HCT116 (cell line): ENCODE measurements around the gene OR2V2. TPM values are rescaled to one million over a fixed set of nuclear protein-coding genes. Genes with fewer than 3 reads are reported as not detected.

Experiments
- ATAC-seq: fragments of 200-7000 bp; cut with Tn5 transposase; 2 replicates; pipeline ENCODE4 v1.9.1; 2020; ENCODE audit warnings: mild to moderate bottlenecking, moderate library complexity
- BruUV-seq: library from RNA; stranded (reverse); fragments of 400-500 nt; replicated peaks from 2 replicates; lab custom pipeline; 2021; lab: Mats Ljungman, UMichigan
- CTCF ChIA-PET: fragments of 300-600 bp; sonication (Branson Sonifier 250); formaldehyde crosslinking; loops from one replicate; lab custom pipeline; 2021; ENCODE audit warnings: antibody characterized with exemption; lab: Charles Lee
- POLR2A ChIA-PET: fragments of 300-600, 350-600 bp; sonication (Branson Sonifier 250); formaldehyde crosslinking; loops from one replicate; lab custom pipeline; 2021; ENCODE audit warnings: antibody characterized with exemption; lab: Charles Lee
- RAD21 ChIA-PET, 2 experiments: fragments of 300-600 bp; sonication (Branson Sonifier 250); formaldehyde crosslinking; loops; one replicate each; lab custom pipeline; 2023; ENCODE audit warnings: low total read pairs in 2 of 2; ENCODE audit not compliant: uncharacterized antibody in 2 of 2, unreplicated experiment in 2 of 2, low non-redundant PET in 1 of 2; lab: Charles Lee
- DNase-seq: peaks from one replicate; pipeline ENCODE4 v3.0.0-alpha.2; 2010; ENCODE audit warnings: low read depth, low spot score
- H2AFZ ChIP-seq: fragments of 200-600 bp; shearing (Covaris generic), sonication (generic); 2 replicates; pipeline ENCODE4 v1.6.1; 2017; ENCODE audit warnings: low read depth, mixed run types, mixed read lengths, antibody characterized with exemption, low read length; ENCODE audit not compliant: poor library complexity, severe bottlenecking
- H3K27ac ChIP-seq: 2 replicates; pipeline ENCODE4 v1.5.1; 2012; ENCODE audit warnings: low read depth, low read length
- H3K27me3 ChIP-seq: fragments of 200-600 bp; sonication (generic); 2 replicates; pipeline ENCODE4 v1.6.1; 2016; ENCODE audit warnings: mixed run types, low read length, mixed read lengths; ENCODE audit not compliant: insufficient read depth
- H3K36me3 ChIP-seq, 2 experiments: fragments of 200-500 bp in 1 of 2; fragments of 200-600 bp in 1 of 2; sonication (Bioruptor generic) in 1 of 2; sonication (generic) in 1 of 2; 2 replicates each; pipeline versions ENCODE4 v1.5.1 to v1.6.1; 2014 to 2016; ENCODE audit warnings: low read length in 2 of 2, inconsistent platforms in 1 of 2, mixed read lengths in 1 of 2, mixed run types in 1 of 2; ENCODE audit not compliant: insufficient read depth in 2 of 2, control insufficient read depth in 1 of 2
- H3K4me1 ChIP-seq, 2 experiments: fragments of 200-600 bp in 1 of 2; sonication (generic) in 1 of 2; 2 replicates each; pipeline versions ENCODE4 v1.5.1 to v1.6.1; 2012 to 2017; ENCODE audit warnings: low read length in 2 of 2, inconsistent platforms in 1 of 2, mild to moderate bottlenecking in 1 of 2, mixed read lengths in 1 of 2, mixed run types in 1 of 2, moderate library complexity in 1 of 2; ENCODE audit not compliant: insufficient read depth in 2 of 2, control insufficient read depth in 1 of 2
- H3K4me2 ChIP-seq: fragments of 200-600 bp; sonication (generic); 2 replicates; pipeline ENCODE4 v1.6.1; 2017; ENCODE audit warnings: mixed run types, low read length, mixed read lengths
- H3K4me3 ChIP-seq, 2 experiments: fragments of 200-600 bp in 1 of 2; sonication (generic) in 1 of 2; replicated peaks in 1 of 2; 2 replicates each; pipeline ENCODE4 v1.5.1; 2011 to 2016; ENCODE audit warnings: low read length in 2 of 2, control low read depth in 1 of 2, low read depth in 1 of 2, mild to moderate bottlenecking in 1 of 2, mixed read lengths in 1 of 2, mixed run types in 1 of 2
- H3K79me2 ChIP-seq: fragments of 200-600 bp; sonication (generic); 2 replicates; pipeline ENCODE4 v1.6.1; 2017; ENCODE audit warnings: mild to moderate bottlenecking, mixed run types, low read length, moderate library complexity, mixed read lengths; ENCODE audit not compliant: insufficient read depth
- H3K9ac ChIP-seq: fragments of 200-600 bp; sonication (generic); 2 replicates; pipeline ENCODE4 v1.6.1; 2016; ENCODE audit warnings: low read length, mixed read lengths
- H3K9me2 ChIP-seq: fragments of 200-600 bp; sonication (generic), shearing (Covaris generic); 2 replicates; pipeline ENCODE4 v1.6.1; 2017; ENCODE audit warnings: mixed run types, mild to moderate bottlenecking, moderate library complexity; ENCODE audit not compliant: insufficient read depth
- H3K9me3 ChIP-seq, 2 experiments: fragments of 200-500 bp in 1 of 2; fragments of 200-600 bp in 1 of 2; sonication (Bioruptor generic) in 1 of 2; sonication (generic) in 1 of 2; 2 replicates each; pipeline ENCODE4 v1.6.1; 2014 to 2017; ENCODE audit warnings: low read length in 2 of 2, mixed read lengths in 2 of 2, inconsistent platforms in 1 of 2, low read depth in 1 of 2, mild to moderate bottlenecking in 1 of 2, mixed run types in 1 of 2, moderate library complexity in 1 of 2; ENCODE audit not compliant: control insufficient read depth in 1 of 2, insufficient read depth in 1 of 2
- H4K20me1 ChIP-seq: fragments of 200-600 bp; sonication (generic), shearing (Covaris generic); 2 replicates; pipeline ENCODE4 v1.6.1; 2017; ENCODE audit warnings: mixed run types, mild to moderate bottlenecking, moderate library complexity; ENCODE audit not compliant: insufficient read depth
- ATF3 ChIP-seq: IDR thresholded peaks from 2 replicates; pipeline ENCODE4 v1.6.1; 2012
- EGR1 ChIP-seq: IDR thresholded peaks from 2 replicates; pipeline ENCODE4 v1.6.1; 2012; ENCODE audit warnings: low read depth
- ELF1 ChIP-seq: IDR thresholded peaks from 2 replicates; pipeline ENCODE4 v1.6.1; 2012; ENCODE audit warnings: low read depth, borderline replicate concordance
- FOSL1 ChIP-seq: IDR thresholded peaks from 2 replicates; pipeline ENCODE4 v1.6.1; 2012; ENCODE audit warnings: low read depth
- REST ChIP-seq: IDR thresholded peaks from 2 replicates; pipeline ENCODE4 v1.6.1; 2012; ENCODE audit warnings: low read depth
- SIN3A ChIP-seq: IDR thresholded peaks from 2 replicates; pipeline ENCODE4 v1.6.1; 2012; ENCODE audit warnings: low read depth
- SRF ChIP-seq: IDR thresholded peaks from 2 replicates; pipeline ENCODE4 v1.6.1; 2012; ENCODE audit warnings: low read depth
- TCF7L2 ChIP-seq: IDR thresholded peaks from 2 replicates; pipeline ENCODE4 v1.7.0; 2011; ENCODE audit warnings: borderline replicate concordance, inconsistent platforms; ENCODE audit not compliant: insufficient read depth, insufficient read length; ENCODE audit errors: extremely low read depth
- ZFX ChIP-seq: fragments of 450-650 bp; IDR thresholded peaks from 2 replicates; pipeline ENCODE4 v1.6.1; 2017
- intact Hi-C: fragments of 100-400 bp; cut with micrococcal nuclease; formaldehyde crosslinking; loops from 2 replicates; pipeline ENCODE4 v1.10.0; 2022
- total RNA-seq: library from RNA; stranded (reverse); gene quantifications from one replicate; pipeline ENCODE4 v1.2.1, GENCODE V29; 2021; ENCODE audit not compliant: unreplicated experiment

Gene OR2V2
- total RNA-seq, 1 experiment from 2014 or later = not detected

- TF ChIP-seq TCF7L2 (no peak), SIN3A (no peak), ELF1 (no peak), EGR1 (no peak), SRF (no peak), REST (no peak), ATF3 (no peak)
Observed at GRCh38 chr5:181151146-181151545, 3.8 kb downstream of the OR2V2 start (continued).

- no peaks in the 10 kb centered on the region for H3K4me1 ChIP-seq
- H2AFZ ChIP-seq = no peak overlapping the region
- TF ChIP-seq FOSL1 (no peak), ZFX (no peak)
- TF ChIP-seq, all 23 proteins: peak for 0
- Histone ChIP-seq H3K79me2 (no peaks in the 10 kb centered on the region), H3K4me2 (no peak overlapping the region), H3K27ac (no peak overlapping the region), H4K20me1 (no peaks in the 10 kb centered on the region), H3K9me3 (no peaks in the 10 kb centered on the region), H3K36me3 (no peaks in the 10 kb centered on the region), H3K27me3 (no peaks in the 10 kb centered on the region), H3K9ac (no peak overlapping the region), H3K9me2 (no peaks in the 10 kb centered on the region), H3K4me3 (no peak overlapping the region)
- ATAC-seq (no peak), DNase-seq (no peak)
- POLR2A ChIA-PET = no interaction called here
- RAD21 ChIA-PET = no interaction called here
- BruUV-seq = no TSS peak
- intact Hi-C loops = loop anchor here (10.0 kb wide), 1 partner anchor 108 kb away; the partner anchor contains the start of gene BTNL9
- CTCF ChIA-PET = no interaction called here
Observed at GRCh38 chr5:181152406-181152805, 5.0 kb downstream of the OR2V2 start.
